GM19467 (cell line): ENCODE data around the gene ANGPTL4.
"Not testable (repeated sequence)": the region's sequence is repeated elsewhere in the genome, so short reads cannot be mapped to it uniquely, and the experiment has no call there.

Source experiments
- ATAC-seq: cut with Tn5 transposase; IDR thresholded peaks from one replicate; pipeline ENCODE4 v1.9.1; 2021; ENCODE audit warnings: mild to moderate bottlenecking, moderate library complexity; ENCODE audit not compliant: unreplicated experiment

ANGPTL4 gene

GRCh38 chr19:8333767-8334457 is 30.0 kb upstream of the ANGPTL4 start:
- ATAC-seq: no peak

- ATAC-seq: no peak
Observed at GRCh38 chr19:8334458-8335342, 29.3 kb upstream of the ANGPTL4 start.

DNA sequence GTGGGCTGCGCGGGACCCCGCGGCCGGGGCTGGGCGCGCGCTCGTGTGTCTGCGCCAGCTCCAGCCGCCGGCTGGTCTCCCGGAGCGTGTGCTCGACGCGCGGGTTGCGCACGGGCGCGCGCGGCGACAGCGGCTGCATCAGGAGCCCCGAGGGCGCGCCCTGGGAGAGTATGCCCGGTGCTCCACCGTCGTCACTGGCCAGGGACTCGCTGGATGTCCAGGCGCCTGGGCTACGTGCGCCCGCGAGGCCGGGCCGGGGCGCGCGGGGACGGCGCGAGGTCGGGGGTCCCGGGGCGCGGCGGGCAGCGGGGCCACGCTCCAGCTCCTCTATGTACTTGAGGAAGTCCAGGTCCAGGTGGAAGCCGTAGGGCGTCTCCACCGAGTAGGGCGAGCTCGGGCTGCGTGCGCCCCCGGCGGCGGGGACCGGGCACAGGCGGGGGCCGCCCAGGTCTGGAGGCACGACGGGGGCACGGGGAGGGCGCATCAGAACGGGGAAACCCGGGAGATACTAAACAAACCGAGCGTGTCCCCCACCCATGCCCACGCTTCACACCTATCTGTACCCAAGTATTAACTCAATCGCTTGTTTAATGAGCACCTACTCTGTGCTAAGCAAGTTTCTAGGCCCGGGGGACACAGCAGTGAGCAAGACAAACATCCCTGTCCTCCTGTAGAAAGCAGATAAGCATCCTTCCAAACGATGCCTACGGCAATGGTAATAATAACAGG is 28.4 kb upstream of the ANGPTL4 start:
- ATAC-seq: no peak

DNA sequence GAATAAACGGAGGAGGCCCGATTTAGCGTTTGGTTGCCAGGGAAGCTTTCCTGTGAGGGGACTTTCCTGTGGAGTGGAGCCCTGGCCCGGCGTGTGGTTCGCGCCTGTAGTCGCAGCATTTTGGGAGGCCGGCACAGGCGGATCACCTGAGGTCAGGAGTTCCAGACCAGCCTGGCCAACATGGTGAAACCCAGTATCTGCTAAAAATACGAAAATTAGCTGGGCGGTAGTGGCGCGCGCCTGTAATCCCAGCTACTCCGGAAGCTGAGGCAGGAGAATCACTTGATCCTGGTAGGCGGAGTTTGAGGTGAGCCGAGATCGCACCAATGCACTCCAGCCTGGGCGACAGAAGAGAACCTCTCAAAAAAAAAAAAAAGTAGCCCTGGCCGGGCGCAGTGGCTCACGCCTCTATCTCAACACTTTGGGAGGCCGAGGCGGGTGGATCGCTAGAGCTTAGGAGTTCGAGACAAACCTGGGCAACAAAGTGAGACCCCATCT is 27.8 kb upstream of the ANGPTL4 start:
- ATAC-seq: no peak

DNA sequence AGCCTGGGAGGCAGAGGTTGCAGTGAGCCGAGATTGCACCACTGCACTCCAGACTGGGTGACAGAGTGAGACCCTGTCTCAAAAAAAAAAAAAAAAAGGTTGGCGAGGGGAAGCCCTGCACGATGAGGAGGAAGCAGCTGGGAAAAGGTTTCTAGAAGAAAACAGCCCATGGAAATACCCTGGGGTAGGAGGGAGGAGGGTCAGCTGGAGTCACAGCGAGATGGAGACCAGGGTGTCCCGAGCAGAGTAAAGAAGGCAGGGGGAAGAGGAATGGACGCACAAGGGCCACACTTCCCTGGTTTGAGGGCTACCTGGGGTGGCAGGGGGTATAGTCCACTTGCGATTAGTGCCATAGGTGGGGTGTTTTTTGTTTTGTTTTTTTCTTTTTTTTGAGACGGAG is 27.3 kb upstream of the ANGPTL4 start:
- no peak for ATAC-seq

DNA sequence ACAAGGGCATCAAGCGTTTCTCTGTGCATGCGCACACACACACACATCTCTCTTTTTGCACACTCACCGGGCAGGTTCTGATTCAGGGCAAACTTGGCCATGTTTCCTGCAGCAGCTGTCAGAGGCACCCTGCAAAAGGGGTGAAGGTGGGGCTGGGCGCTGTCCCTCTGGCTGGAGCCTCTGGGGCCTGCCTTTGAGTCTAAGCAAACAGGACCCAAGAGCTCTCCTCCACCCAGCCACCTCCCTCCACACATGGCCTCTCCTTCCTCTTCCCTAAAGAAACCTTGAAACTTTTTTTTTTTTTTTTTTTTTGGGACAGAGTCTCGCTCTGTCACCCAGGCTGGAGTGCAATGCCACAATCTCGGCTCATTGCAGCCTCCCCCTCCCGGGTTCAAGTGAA is 26.2 kb upstream of the ANGPTL4 start:
- ATAC-seq: no peak

DNA sequence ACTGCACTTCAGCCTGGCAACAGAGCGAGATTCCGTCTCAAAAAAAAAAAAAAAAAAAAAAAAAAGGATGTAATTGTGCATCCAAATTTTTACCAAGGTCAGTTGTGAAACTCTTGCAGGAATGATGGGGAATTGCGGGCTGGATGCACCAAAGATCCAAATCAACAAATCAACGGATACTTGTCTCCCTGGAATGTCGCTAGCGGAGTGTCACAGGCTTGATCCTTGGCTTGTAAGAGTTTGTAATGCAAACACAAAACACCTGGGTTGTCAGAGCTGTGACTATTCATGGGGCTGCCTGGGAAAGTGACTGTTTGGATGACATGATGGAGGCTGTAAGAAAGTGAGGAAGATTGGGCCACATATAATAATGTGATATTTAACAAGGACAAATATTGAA is 25.1 kb upstream of the ANGPTL4 start:
- no peak for ATAC-seq

DNA sequence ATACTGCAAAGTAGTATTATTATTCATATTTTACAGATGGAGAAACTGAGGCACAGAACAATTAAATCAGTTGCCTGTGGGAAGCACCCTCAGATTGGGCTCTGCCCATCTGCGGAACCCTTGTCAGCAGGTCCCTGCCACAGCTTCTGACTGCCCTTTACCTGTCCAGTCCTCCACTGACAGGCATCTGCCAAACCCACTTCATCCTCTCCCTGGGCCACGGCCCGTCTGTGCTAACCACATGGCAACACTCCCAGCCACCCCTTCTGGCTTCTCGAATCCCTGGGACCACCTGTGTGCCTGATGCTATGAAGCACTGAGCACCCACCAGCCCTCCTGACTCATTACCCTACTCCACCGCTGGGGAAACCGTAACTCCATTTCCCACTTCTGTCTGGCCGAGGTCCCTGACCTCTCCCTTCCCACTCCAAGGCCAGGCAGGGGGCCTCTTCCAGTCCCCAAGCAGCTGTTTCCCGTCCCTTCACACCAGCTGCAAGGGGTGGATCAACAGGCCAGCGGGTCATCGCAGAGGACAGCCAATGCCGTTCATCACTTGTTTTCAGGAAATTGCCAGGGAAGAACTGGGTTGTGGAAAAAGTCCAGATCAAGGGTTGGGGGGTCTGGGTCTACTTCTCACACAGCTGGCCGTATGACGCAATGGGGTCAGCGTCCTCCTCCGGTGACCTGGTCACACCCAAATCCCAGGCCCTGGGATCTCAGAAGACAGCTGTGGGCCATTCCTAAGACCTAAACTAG is 23.4 kb upstream of the ANGPTL4 start:
- no peak for ATAC-seq

- not testable (repeated sequence) for ATAC-seq
Observed at GRCh38 chr19:8341504-8341903, 22.5 kb upstream of the ANGPTL4 start.

GRCh38 chr19:8342316-8342683 is 21.7 kb upstream of the ANGPTL4 start:
- no peak for ATAC-seq

DNA sequence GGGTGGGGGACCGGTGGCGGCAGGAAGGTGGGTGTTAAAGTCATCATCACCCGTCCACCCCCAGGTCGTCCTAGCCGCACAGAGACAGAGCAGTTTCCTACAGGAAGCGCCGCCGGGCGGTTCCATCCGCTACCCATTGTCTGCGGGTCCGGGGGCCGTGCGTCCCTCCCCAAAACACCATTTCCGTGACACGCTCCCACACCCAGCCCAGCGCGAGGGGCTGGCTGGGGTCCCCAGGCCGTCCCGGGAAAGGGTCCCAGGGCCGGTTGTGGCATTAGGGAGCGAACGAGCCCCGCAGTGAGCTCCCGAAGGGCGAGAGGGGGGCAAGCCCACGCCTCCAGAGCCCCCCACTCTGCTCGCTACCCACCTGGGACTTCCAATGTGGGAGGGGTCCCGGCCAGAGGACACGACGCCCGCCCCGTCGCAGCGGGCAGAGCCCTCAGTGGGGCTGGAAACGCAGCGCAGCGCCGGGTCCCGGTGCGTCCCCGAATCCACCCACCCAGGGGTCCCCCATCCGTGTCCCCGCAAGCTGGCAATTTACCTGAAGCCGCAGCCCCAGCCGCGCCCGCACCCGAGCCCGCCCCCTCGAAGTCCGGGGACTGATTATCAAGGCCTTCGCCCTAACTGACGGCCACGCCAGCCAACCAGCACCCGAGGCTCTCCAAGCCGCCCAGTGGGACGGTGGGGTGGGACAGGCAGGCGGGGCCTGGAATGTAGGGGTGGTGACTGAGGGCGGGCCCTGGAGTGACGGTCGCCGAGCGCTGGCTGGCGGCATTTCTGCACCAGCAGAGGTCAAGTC is 21.1 kb upstream of the ANGPTL4 start, which contains the start of gene KANK3:
KANK3 (minus strand) TSS at position 579 of the 799 bp plus-strand sequence. CDS start 5,434 bp downstream, outside the sequence.
- ATAC-seq: peak; percentile 95

DNA sequence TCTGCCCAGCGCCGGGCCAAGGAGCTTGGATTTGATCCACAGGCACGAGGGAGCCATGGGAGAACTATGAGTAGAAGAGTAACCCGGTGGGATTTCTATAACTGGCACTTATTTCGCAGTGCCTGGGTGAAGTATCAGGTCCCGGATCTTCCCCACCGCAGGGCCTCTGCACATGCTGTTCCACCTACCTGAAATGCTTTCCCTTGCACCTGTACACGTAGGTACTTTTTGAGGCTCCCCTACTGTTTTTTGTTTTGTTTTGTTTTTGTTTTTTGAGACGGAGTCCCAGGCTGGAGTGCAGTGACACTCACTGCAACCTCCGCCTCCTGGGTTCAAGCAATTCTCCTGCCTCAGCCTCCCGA is 20.5 kb upstream of the ANGPTL4 start:
- ATAC-seq: no peak

GRCh38 chr19:8349629-8350372 is 14.2 kb upstream of the ANGPTL4 start:
- ATAC-seq: not testable (repeated sequence)

- ATAC-seq: no peak
Observed at GRCh38 chr19:8352134-8352827, 11.7 kb upstream of the ANGPTL4 start.

DNA sequence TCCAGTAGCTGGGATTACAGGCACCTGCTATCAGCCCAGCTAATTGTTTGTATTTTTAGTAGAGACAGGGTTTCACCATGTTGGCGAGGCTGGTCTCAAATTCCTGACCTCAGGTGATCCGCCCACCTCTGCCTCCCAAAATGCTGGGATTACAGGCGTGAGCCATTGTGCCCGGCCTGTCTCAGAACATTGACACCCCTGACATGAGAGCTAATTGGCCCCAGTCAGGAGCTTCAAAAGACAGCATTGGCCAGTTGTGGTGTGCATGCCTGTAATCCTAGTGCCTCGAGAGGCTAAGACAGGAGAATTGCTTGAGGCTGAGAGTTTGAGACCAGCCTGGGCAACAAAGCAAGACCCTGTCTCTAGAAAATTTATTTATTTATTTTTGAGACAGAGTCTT is 11.1 kb upstream of the ANGPTL4 start:
- ATAC-seq: not testable (repeated sequence)

DNA sequence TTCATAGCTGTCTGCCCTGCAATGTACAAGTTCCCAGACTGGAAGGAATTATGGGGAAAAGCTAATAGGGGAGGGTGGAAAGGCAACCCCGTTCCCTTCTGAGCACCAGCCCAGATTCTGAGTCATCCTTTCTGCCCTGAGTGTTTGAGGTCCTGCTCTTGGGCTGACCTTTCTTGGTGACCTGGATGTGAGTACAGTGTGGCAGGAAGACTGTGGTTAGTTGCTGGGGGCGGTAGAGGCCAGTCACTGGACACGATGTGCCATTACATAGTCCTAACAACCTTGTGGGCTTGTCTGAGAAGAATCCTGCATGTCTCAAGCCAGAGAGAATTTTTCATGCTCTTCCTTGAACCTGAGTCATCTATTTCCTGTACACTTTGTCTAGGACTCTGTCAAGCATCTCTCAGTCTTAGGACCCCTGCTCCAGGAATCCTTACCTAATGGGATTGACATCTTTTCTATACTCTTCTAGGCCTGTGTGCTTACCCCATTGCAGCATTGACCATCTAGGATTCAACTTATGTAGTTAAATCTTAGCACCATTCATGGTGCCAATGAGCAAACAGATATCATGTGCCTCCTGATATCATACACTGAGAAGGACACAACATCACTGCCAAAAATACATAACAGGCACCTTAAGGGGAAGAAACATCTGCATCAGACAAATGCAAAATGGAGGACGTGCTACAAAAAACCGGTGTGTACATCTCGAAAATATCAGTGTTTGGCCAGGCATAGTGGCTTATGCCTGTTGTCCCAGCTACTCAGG is 8.1 kb upstream of the ANGPTL4 start:
- no peak for ATAC-seq

GRCh38 chr19:8357007-8357521 is 6.9 kb upstream of the ANGPTL4 start:
- ATAC-seq: no peak

GRCh38 chr19:8358948-8359347 is 5.0 kb upstream of the ANGPTL4 start:
- no peak for ATAC-seq
